Esophagus squamous epithelium (tissue), 5 donors: Measurements from ENCODE around the gene CADPS. TPM values are rescaled to one million over a fixed set of nuclear protein-coding genes. Genes with fewer than 3 reads are reported as not detected.

ENCODE experiments used
- DNase-seq: peaks from one replicate; lab custom pipeline; 2025; lab: John Stamatoyannopoulos, UW
- H3K27ac ChIP-seq, 4 donors: fragments of 200-600 bp; sonication (generic); one replicate each; pipeline ENCODE4 v1.5.1; 2016 to 2019; ENCODE audit warnings: mild to moderate bottlenecking in 1 of 4
- H3K27me3 ChIP-seq, 4 donors: fragments of 200-600 bp; sonication (generic); 1 replicate in 3 of 4; 2 replicates in 1 of 4; pipeline versions ENCODE4 v1.5.1 to v1.6.0; 2017 to 2021; ENCODE audit warnings: antibody characterized with exemption in 1 of 4
- H3K36me3 ChIP-seq, 3 donors: fragments of 200-600 bp; sonication (generic); one replicate each; pipeline ENCODE4 v1.5.1; 2016 to 2019
- H3K4me1 ChIP-seq, 3 donors: fragments of 200-600 bp; sonication (generic); one replicate each; pipeline ENCODE4 v1.5.1; 2017 to 2019
- H3K4me3 ChIP-seq, 4 donors: fragments of 200-600 bp; sonication (generic); 1 replicate in 3 of 4; 2 replicates in 1 of 4; pipeline ENCODE4 v1.5.1; 2016 to 2019; ENCODE audit warnings: mild to moderate bottlenecking in 2 of 4, moderate library complexity in 1 of 4
- H3K9me3 ChIP-seq, 3 donors: fragments of 200-600 bp; sonication (generic); one replicate each; pipeline ENCODE4 v1.5.1; 2016 to 2019
- POLR2A ChIP-seq, 4 donors: fragments of 450-650 bp; IDR thresholded peaks; one replicate each; pipeline ENCODE4 v1.6.1; 2017; ENCODE audit warnings: antibody characterized with exemption in 4 of 4, mild to moderate bottlenecking in 4 of 4, moderate library complexity in 3 of 4
- WGBS, 2 donors: methylation state at CpG; one replicate each; pipeline ENCODE4 v1.1.5; 2018; 5-methylcytosine and 5-hydroxymethylcytosine counted together
- intact Hi-C: fragments of 100-400 bp; cut with DNase I; formaldehyde crosslinking; loops from one replicate; pipeline ENCODE4 v1.15.0; 2022
- total RNA-seq, 4 donors: library from RNA; depleted of rRNA; stranded (reverse); fragments of >200 nt; gene quantifications; one replicate each; pipeline ENCODE4 v1.1.0, GENCODE V29; 2016
- TF ChIP-seq, protein P1 (sequence below), 6 experiments: fragments of 450-650 bp in 4 of 6; fragments of 200-600 bp in 2 of 6; sonication (generic) in 2 of 6; IDR thresholded peaks; one replicate each; pipeline ENCODE4 v1.5.1; 2016 to 2019; ENCODE audit warnings: antibody characterized with exemption in 6 of 6, mild to moderate bottlenecking in 4 of 6, moderate library complexity in 4 of 6
- donor health status: DM: yes; HTN: yes; CAD: no.

The CADPS gene
- total RNA-seq, 4 donors from 2014 or later = 0.09 to 4.8 TPM; not detected in 2

DNA sequence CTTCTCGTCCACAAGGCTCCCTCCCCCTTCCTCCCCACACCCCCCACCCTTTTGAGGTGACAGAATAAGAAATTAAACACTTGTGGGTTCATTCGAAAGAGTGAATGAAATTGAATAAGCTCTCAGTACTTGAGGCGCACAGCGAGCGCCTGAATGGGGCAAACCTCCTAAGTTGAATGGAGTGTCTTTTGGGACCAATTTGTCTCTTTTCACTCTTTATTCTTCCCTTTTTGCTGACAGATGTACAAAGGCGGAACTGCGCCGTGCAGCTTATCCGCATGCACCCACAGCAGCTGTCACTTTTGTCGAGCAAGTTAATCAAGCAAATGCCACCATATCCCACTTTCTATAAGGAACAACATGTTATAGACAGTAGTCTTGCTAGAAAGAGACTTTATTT lies 454.0 kb downstream of the CADPS start:
- Histone ChIP-seq H3K27me3 (peaks cover 0 to 51% (median 0%) of the 10 kb centered on the region in 4 donors), H3K4me1 (no peaks in the 10 kb centered on the region), H3K36me3 (no peaks in the 10 kb centered on the region), H3K4me3 (no peak overlapping the region), H3K27ac (no peak overlapping the region), H3K9me3 (no peaks in the 10 kb centered on the region)
- intact Hi-C loops = no loop called here
- WGBS, 2 donors = 66 to 72% methylated on average over 10 of the region's 10 CpGs
- no peak for TF ChIP-seq POLR2A (IDR thresholded peaks at IDR 0.05)
- TF ChIP-seq, protein P1, sequence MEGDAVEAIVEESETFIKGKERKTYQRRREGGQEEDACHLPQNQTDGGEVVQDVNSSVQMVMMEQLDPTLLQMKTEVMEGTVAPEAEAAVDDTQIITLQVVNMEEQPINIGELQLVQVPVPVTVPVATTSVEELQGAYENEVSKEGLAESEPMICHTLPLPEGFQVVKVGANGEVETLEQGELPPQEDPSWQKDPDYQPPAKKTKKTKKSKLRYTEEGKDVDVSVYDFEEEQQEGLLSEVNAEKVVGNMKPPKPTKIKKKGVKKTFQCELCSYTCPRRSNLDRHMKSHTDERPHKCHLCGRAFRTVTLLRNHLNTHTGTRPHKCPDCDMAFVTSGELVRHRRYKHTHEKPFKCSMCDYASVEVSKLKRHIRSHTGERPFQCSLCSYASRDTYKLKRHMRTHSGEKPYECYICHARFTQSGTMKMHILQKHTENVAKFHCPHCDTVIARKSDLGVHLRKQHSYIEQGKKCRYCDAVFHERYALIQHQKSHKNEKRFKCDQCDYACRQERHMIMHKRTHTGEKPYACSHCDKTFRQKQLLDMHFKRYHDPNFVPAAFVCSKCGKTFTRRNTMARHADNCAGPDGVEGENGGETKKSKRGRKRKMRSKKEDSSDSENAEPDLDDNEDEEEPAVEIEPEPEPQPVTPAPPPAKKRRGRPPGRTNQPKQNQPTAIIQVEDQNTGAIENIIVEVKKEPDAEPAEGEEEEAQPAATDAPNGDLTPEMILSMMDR (IDR thresholded peaks at IDR 0.05) = no peak
- no peak for DNase-seq

DNA sequence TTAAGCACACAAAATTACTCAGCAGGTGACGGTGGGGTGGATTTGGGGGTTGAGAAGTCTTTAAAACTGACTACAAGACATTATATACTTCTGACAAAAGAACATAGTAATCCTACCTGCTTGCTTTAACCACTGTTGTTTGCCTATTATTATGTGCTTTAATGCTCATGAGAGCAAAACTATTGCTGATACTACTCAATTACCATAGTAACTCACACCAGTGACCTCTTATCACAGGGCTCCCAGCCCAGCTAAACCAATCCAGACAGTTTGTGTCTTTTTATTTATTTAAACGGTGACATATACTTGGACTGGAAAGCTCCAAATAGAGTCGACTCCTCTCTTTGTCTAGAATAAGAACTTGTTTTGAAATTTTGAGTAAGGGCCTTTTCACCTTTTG lies 459.1 kb downstream of the CADPS start:
- peaks cover 0 to 48% (median 0%) of the 10 kb centered on the region in 4 donors for H3K27me3 ChIP-seq
- WGBS, 2 donors = 34% methylated on average over 3 of the region's 3 CpGs
- TF ChIP-seq, protein P1 (IDR thresholded peaks at IDR 0.05) = no peak
- no peak for TF ChIP-seq POLR2A (IDR thresholded peaks at IDR 0.05)
- no peaks in the 10 kb centered on the region for H3K36me3 ChIP-seq
- no peaks in the 10 kb centered on the region for H3K9me3 ChIP-seq
- H3K4me1 ChIP-seq = no peaks in the 10 kb centered on the region
- H3K4me3 ChIP-seq = no peak overlapping the region
- DNase-seq = no peak
- intact Hi-C loops = no loop called here
- H3K27ac ChIP-seq = no peak overlapping the region

DNA sequence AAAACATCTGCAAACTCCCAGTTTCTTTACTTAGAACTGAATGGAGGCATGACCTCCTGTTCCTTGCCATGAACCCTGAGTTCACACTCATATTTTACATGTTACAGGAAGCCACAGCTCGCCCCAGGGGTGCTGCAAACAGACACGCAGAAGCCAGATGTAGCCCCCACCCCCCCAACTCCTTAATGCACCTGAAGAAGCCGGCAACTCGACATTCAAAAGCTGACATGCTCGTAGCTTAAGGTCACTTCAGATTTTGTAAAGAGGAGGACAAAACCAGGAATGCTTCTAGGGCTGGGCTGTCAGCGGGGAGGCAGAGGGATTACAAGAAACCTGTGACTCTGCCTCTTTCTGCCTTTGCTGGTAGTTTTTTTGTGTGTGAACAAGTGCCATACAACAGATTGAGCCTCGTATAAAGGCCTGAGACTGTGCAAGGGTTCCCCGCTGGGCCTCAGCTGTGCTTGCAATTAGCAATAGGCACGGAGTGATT lies 459.9 kb downstream of the CADPS start:
- Histone ChIP-seq H3K36me3 (no peaks in the 10 kb centered on the region), H3K4me1 (no peaks in the 10 kb centered on the region), H3K9me3 (no peaks in the 10 kb centered on the region), H3K27me3 (peaks cover 0 to 49% (median 0%) of the 10 kb centered on the region in 4 donors), H3K27ac (no peak overlapping the region), H3K4me3 (no peak overlapping the region)
- WGBS, 2 donors = 47 to 53% methylated on average over 9 of the region's 9 CpGs
- intact Hi-C loops = no loop called here
- TF ChIP-seq POLR2A (IDR thresholded peaks at IDR 0.05) = no peak
- TF ChIP-seq, protein P1 (IDR thresholded peaks at IDR 0.05) = no peak
- no peak for DNase-seq

DNA sequence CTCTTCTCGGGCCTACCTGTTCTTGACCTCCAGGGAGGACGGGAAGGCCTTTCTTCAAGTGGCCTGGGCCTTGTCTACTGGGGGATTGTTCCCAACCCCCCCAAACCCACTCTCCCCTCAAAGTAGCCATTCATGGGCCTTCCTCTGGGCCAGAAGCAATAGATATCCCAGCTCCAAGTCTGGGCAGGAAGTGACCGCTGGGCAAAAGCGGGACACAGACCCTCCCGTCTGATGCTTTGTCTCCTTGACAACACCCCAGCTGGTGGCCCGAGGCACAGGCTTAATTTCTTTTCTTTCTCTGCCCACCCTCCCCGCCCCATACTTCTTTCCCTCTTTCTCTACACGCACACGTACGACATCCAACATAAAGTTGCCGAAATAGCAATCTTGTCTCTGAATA lies 460.4 kb downstream of the CADPS start:
- Histone ChIP-seq H3K9me3 (no peaks in the 10 kb centered on the region), H3K36me3 (no peaks in the 10 kb centered on the region), H3K4me3 (no peak overlapping the region), H3K4me1 (no peaks in the 10 kb centered on the region), H3K27ac (no peak overlapping the region), H3K27me3 (peaks cover 0 to 47% (median 0%) of the 10 kb centered on the region in 4 donors)
- no peak for DNase-seq
- intact Hi-C loops = no loop called here
- WGBS, 2 donors = 68 to 80% methylated on average over 10 to 11 of the region's 11 CpGs
- no peak for TF ChIP-seq POLR2A (IDR thresholded peaks at IDR 0.05)
- TF ChIP-seq, protein P1 (IDR thresholded peaks at IDR 0.05) = no peak

GRCh38 chr3:62413687-62414086 lies 461.5 kb downstream of the CADPS start:
- H3K9me3 ChIP-seq = no peaks in the 10 kb centered on the region
- H3K4me1 ChIP-seq = no peaks in the 10 kb centered on the region
- H3K27me3 ChIP-seq = peaks cover 0 to 37% (median 0%) of the 10 kb centered on the region in 4 donors
- 43 to 61% methylated on average over 2 of the region's 2 CpGs for WGBS, 2 donors
- no peak for DNase-seq
- TF ChIP-seq, protein P1 (IDR thresholded peaks at IDR 0.05) = no peak
- no peak for TF ChIP-seq POLR2A (IDR thresholded peaks at IDR 0.05)
- no peaks in the 10 kb centered on the region for H3K36me3 ChIP-seq
- H3K27ac ChIP-seq = no peak overlapping the region
- intact Hi-C loops = no loop called here
- H3K4me3 ChIP-seq = no peak overlapping the region
